GM21423 (cell line): Measurements from ENCODE around the gene ADPRHL1.
"Not testable (repeated sequence)": the region's sequence is repeated elsewhere in the genome, so short reads cannot be mapped to it uniquely, and the experiment has no call there.

ENCODE experiments used
- ATAC-seq: cut with Tn5 transposase; IDR thresholded peaks from one replicate; pipeline ENCODE4 v1.9.1; 2021; ENCODE audit warnings: mild to moderate bottlenecking, moderate library complexity; ENCODE audit not compliant: unreplicated experiment

The ADPRHL1 gene

GRCh38 chr13:113479179-113479578, 25.9 kb upstream of the ADPRHL1 start:
- no peak for ATAC-seq

- ATAC-seq: no peak
Observed at GRCh38 chr13:113477724-113478123, 24.4 kb upstream of the ADPRHL1 start.

GRCh38 chr13:113476811-113477210, 23.5 kb upstream of the ADPRHL1 start:
- ATAC-seq: no peak

GRCh38 chr13:113475911-113476310, 22.6 kb upstream of the ADPRHL1 start:
- ATAC-seq: no peak

- no peak for ATAC-seq
Observed at GRCh38 chr13:113475280-113475679, 22.0 kb upstream of the ADPRHL1 start.

GRCh38 chr13:113474179-113474578, 20.9 kb upstream of the ADPRHL1 start:
- no peak for ATAC-seq

- no peak for ATAC-seq
Observed at GRCh38 chr13:113472355-113473025, 19.2 kb upstream of the ADPRHL1 start.

GRCh38 chr13:113471844-113472243, 18.6 kb upstream of the ADPRHL1 start:
- ATAC-seq: no peak

- ATAC-seq: not testable (repeated sequence)
Observed at GRCh38 chr13:113470635-113471163, 17.4 kb upstream of the ADPRHL1 start.

GRCh38 chr13:113470073-113470472, 16.8 kb upstream of the ADPRHL1 start:
- ATAC-seq: no peak

- no peak for ATAC-seq
Observed at GRCh38 chr13:113469582-113469981, 16.3 kb upstream of the ADPRHL1 start.

- no peak for ATAC-seq
Observed at GRCh38 chr13:113468472-113469201, 15.3 kb upstream of the ADPRHL1 start.

GRCh38 chr13:113468029-113468428, 14.7 kb upstream of the ADPRHL1 start:
- ATAC-seq: no peak

GRCh38 chr13:113466383-113466782, 13.1 kb upstream of the ADPRHL1 start:
- no peak for ATAC-seq

GRCh38 chr13:113465300-113465699, 12.0 kb upstream of the ADPRHL1 start:
- ATAC-seq: no peak

GRCh38 chr13:113464476-113464875, 11.2 kb upstream of the ADPRHL1 start:
- no peak for ATAC-seq

GRCh38 chr13:113461022-113461751, 7.9 kb upstream of the ADPRHL1 start:
- ATAC-seq: no peak

- no peak for ATAC-seq
Observed at GRCh38 chr13:113460599-113460998, 7.3 kb upstream of the ADPRHL1 start.

- no peak for ATAC-seq
Observed at GRCh38 chr13:113460064-113460555, 6.8 kb upstream of the ADPRHL1 start.

- no peak for ATAC-seq
Observed at GRCh38 chr13:113458253-113459065, 5.2 kb upstream of the ADPRHL1 start.

- no peak for ATAC-seq
Observed at GRCh38 chr13:113457510-113457909, 4.2 kb upstream of the ADPRHL1 start.
